Measurements from ENCODE around the gene SDCCAG8. TPM values are rescaled to one million over a fixed set of nuclear protein-coding genes. Genes with fewer than 3 reads are reported as not detected.

Gene SDCCAG8
- total and polyA plus RNA-seq, 2 of the 8 experiments (the other 6 are each of a cell fraction or from before 2014, with no cell fraction given) = 15.6 to 21.0 TPM

- no peak for TF ChIP-seq CHD7 (IDR thresholded peaks at IDR 0.05; ENCODE audit: insufficient replicate concordance, low read length)
- no peak for TF ChIP-seq POLR2AphosphoS5 (IDR thresholded peaks at IDR 0.05; ENCODE audit: low read depth, low read length)
- no peak for TF ChIP-seq CHD2 (IDR thresholded peaks at IDR 0.05; ENCODE audit: low read length)
- no peak for TF ChIP-seq KDM5A (IDR thresholded peaks at IDR 0.05; ENCODE audit: low read length)
- no peak for TF ChIP-seq CHD1 (IDR thresholded peaks at IDR 0.05; ENCODE audit: low read depth, low read length)
- TF ChIP-seq TAF7 (optimal IDR thresholded peaks at IDR 0.05; ENCODE audit: borderline replicate concordance, low read depth, low read length) = no peak
- TF ChIP-seq JUND (IDR thresholded peaks at IDR 0.05; ENCODE audit: low read length) = no peak
- TF ChIP-seq NRF1 (IDR thresholded peaks at IDR 0.05; ENCODE audit: low read depth, low read length) = no peak
- TF ChIP-seq RNF2 (IDR thresholded peaks at IDR 0.05; ENCODE audit: borderline replicate concordance, low read depth, low read length, missing control alignments, poor library complexity, severe bottlenecking) = no peak
- no peak for TF ChIP-seq CEBPB (IDR thresholded peaks at IDR 0.05; ENCODE audit: low read depth, low read length)
Observed at GRCh38 chr1:243406424-243406823, 150.6 kb downstream of the SDCCAG8 start (continued).

All from H1 (cell line).